ENCODE measurements around the gene SGTA. TPM values are rescaled to one million over a fixed set of nuclear protein-coding genes. Genes with fewer than 3 reads are reported as not detected.

SGTA gene
- total and polyA plus RNA-seq, 4 donors = 16.7 to 38.4 (median 21.0) TPM

- 80% methylated on average over 16 of the region's 16 CpGs for WGBS
- H3K36me3 ChIP-seq (ENCODE audit: control insufficient read depth in 4 of 4, insufficient read depth in 3 of 4, low read depth in 1 of 4, low read length in 3 of 4) = no peaks in the 10 kb centered on the region
- DNase-seq (ENCODE audit: low spot score) = no peak
- no peak overlapping the region for H3K4me3 ChIP-seq (ENCODE audit: low read depth in 1 of 3, low read length in 3 of 3)
- H3K27ac ChIP-seq (ENCODE audit: low read depth in 1 of 2, low read length in 2 of 2) = no peak overlapping the region
- no peaks in the 10 kb centered on the region for H3K9me3 ChIP-seq (ENCODE audit: control insufficient read depth in 4 of 4, low read length in 3 of 4)
- no peak for TF ChIP-seq REST (IDR thresholded peaks at IDR 0.05)
- TF ChIP-seq JUND (IDR thresholded peaks at IDR 0.05) = no peak
- no peak for TF ChIP-seq HNF4G (IDR thresholded peaks at IDR 0.05)
- TF ChIP-seq RAD21 (IDR thresholded peaks at IDR 0.05) = no peak
- no peak for TF ChIP-seq GABPA (IDR thresholded peaks at IDR 0.05 in 1 of 2, conservative IDR thresholded peaks at IDR 0.05 in 1 of 2)
- no peak for TF ChIP-seq FOXA2 (IDR thresholded peaks at IDR 0.05)
- TF ChIP-seq NR2F2 (IDR thresholded peaks at IDR 0.05) = no peak
- no peak for TF ChIP-seq YY1 (IDR thresholded peaks at IDR 0.05)
- TF ChIP-seq MAX (IDR thresholded peaks at IDR 0.05) = no peak
- no peak for TF ChIP-seq CTCF (IDR thresholded peaks at IDR 0.05; ENCODE audit: low read depth, low read length, missing input control)
- TF ChIP-seq ATF3 (IDR thresholded peaks at IDR 0.05) = no peak
- TF ChIP-seq ZBTB33 (IDR thresholded peaks at IDR 0.05) = no peak
- TF ChIP-seq SP1 (IDR thresholded peaks at IDR 0.05) = no peak
- TF ChIP-seq EGR1 (IDR thresholded peaks at IDR 0.05; ENCODE audit: low read depth in 2 of 2) = no peak
- TF ChIP-seq FOXA1 (IDR thresholded peaks at IDR 0.05) = no peak
- TF ChIP-seq TAF1 (conservative IDR thresholded peaks at IDR 0.05) = no peak
- H3K9ac ChIP-seq (ENCODE audit: low read depth in 1 of 2, low read length in 2 of 2) = no peak overlapping the region
- no peaks in the 10 kb centered on the region for H3K27me3 ChIP-seq (ENCODE audit: control insufficient read depth in 4 of 4, insufficient read depth in 4 of 4, low read length in 3 of 4)
- H3K4me1 ChIP-seq (ENCODE audit: control insufficient read depth in 4 of 4, insufficient read depth in 4 of 4, low read length in 3 of 4) = peaks cover 13 to 27% (median 20%) of the 10 kb centered on the region in 4 donors
These were observed 8.8 kb upstream of the SGTA start for GRCh38 chr19:2791876-2792275.

GRCh38 chr19:2791440-2791839, 8.4 kb upstream of the SGTA start:
- no peak overlapping the region for H3K4me3 ChIP-seq (ENCODE audit: low read depth in 1 of 3, low read length in 3 of 3)
- DNase-seq (ENCODE audit: low spot score) = no peak
- TF ChIP-seq MAX (IDR thresholded peaks at IDR 0.05) (no peak), HNF4A (conservative IDR thresholded peaks at IDR 0.05) (no peak)
- no peaks in the 10 kb centered on the region for H3K27me3 ChIP-seq (ENCODE audit: control insufficient read depth in 4 of 4, insufficient read depth in 4 of 4, low read length in 3 of 4)
- peak overlapping the region; percentile 84 to 86 for H3K27ac ChIP-seq (ENCODE audit: low read depth in 1 of 2, low read length in 2 of 2)
- no peak overlapping the region for H3K9ac ChIP-seq (ENCODE audit: low read depth in 1 of 2, low read length in 2 of 2)
- peaks cover 13 to 27% (median 19%) of the 10 kb centered on the region in 4 donors for H3K4me1 ChIP-seq (ENCODE audit: control insufficient read depth in 4 of 4, insufficient read depth in 4 of 4, low read length in 3 of 4)
- no peaks in the 10 kb centered on the region for H3K36me3 ChIP-seq (ENCODE audit: control insufficient read depth in 4 of 4, insufficient read depth in 3 of 4, low read depth in 1 of 4, low read length in 3 of 4)
- no peaks in the 10 kb centered on the region for H3K9me3 ChIP-seq (ENCODE audit: control insufficient read depth in 4 of 4, low read length in 3 of 4)
- WGBS = 96% methylated on average over 16 of the region's 16 CpGs
